ENCODE data around the gene GGACT.
A peak's percentile ranks its signal among the peaks of the same experiment; 100 is the strongest.
"Not testable (repeated sequence)": the region's sequence is repeated elsewhere in the genome, so short reads cannot be mapped to it uniquely, and the experiment has no call there.

The GGACT gene

GRCh38 chr13:100528353-100528752 lies 60.2 kb downstream of the GGACT start:
- DNase-seq = no peak

GRCh38 chr13:100527644-100528043 lies 60.9 kb downstream of the GGACT start:
- no peak for DNase-seq

DNA sequence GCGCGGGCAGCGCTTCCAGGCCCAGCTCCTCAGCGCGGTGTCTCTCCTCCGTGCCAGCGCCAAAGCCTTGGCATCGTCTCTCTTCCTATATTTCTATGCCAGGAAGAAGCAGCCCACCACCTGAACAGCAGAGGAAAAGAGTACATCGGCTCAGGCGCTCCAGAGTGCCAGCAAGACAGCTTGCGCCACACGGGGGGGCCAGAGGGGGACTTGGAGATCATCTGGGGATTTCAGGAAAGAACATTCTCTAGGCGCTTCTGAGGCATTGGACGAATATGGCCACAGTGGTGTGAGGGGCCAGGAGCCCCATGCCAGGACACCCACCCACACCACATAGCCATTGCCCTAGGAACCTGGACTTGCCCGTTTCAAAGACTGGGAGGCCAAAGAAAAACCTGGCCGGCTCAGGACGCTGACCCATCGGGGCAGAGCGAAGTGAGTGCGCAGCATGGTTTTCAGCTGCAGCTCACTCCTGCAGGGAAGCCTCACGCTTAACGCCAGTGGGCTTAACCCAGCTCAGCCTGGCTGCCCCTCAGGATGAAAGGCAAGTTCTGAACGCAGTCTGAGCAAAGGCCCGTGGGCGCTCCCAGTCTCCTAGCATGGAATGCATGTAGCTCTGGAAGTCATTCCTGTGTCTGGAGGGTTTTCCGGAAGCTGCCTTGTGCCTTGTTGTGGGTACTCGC lies 62.1 kb downstream of the GGACT start:
- DNase-seq = no peak

DNA sequence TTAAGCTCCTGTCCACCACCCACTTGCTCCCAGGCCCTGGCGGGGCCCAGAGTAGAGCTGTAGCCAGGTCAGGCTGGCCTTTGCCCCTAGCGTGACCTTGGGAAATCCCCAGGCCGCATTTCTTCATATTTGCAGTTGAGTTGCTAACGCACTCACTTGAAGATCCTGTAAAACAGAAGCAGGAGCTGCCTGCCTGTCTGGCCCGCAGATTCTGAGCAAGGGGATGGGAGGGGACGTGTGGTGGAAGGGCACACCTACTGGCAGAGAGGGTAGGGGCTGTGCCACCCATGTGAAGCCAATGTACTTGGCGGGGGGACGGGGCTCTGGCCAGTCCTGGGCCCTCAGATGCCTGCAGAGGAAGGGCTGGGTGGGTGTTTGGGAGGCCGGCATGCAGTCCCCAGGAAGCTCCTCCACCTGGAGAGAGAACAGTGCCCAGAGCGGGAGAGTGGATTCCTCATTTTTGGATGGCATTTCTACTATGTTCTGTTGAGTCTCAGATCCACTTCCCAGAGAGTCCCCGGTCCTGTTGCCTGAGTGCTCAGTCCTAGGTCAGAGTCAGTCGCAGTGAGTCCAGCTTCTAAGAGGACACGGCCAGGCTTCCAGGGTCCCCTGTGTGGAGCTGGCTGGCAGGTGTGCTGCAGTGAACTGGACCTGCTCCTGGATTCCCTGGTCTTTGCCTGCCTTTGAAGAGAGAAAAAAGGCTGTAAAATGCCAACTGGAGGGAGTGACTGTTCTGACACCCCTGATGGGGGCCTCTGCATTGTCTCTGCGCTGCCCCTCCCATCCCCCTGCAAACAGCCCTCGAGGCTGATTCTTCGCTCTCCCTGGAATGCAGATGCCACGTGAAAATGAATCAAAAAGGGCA lies 62.9 kb downstream of the GGACT start:
- no peak for DNase-seq

GRCh38 chr13:100524688-100525087 lies 63.9 kb downstream of the GGACT start:
- not testable (repeated sequence) for DNase-seq

- DNase-seq = no peak
These were observed 64.6 kb downstream of the GGACT start for GRCh38 chr13:100523981-100524386.

DNA sequence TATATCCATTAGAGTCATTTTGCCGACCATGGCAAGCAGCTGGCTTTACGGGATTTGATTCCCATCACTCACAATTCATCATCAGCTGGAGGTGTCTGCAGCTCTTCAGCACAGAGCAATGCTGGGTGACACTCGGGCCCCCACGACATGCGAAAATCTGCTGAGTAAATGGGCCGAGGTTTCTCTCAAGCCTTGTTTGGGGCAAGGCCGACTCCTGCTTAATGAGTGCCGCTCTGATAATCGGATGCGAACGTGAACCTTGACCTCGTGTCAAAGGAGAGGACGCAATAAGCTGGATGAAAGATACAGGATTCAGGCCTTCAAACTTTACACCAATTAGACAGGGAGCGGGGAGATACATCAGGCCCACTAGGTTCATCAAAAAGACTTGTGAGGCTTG lies 65.2 kb downstream of the GGACT start:
- DNase-seq = no peak

- no peak for DNase-seq
These were observed 65.8 kb downstream of the GGACT start for GRCh38 chr13:100522618-100523309.

GRCh38 chr13:100521851-100522617 lies 66.6 kb downstream of the GGACT start:
- DNase-seq = peak; percentile 25

DNA sequence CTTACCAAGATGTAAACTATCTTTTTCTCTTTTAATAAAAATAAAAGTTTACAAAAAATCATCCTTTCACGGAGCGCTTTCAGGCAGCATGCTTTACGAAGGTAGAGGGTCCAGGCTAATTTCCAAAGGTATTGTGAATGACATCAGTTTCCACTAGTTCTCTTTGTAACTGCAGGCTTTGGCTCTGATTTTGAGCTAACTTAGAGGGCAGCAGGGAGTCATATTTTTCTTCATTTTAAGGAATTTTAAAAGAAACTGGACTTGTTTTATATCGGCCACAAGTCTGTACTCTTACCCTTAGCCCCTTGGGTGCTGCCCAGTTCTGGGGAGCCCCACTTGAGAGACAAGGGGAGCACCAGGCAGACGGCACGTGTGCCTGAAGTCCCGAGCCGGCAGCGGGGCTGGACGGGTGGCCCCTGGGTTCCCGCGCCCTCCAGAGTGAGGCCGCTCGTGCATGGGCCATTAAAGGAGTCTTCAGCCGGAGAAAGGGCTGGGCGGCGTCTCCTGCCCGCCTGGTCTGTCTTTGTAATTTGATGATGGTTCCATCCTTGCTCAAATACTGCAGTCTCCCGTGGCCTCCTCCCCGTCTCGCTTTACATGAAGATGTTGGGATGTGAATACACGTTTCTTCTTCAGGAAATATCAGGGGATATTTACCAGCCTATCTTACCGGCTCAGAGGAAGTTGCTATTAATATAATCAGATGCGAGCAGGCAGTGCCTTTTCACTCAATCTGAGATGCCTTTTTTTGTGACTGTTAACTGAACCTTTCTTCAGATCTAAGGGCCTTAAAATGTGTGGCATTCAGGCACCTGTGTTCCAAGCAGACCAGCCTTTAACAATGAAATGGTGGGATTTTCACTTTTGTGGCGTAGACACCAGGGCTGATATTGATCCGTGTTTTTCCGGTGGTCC lies 67.4 kb downstream of the GGACT start:
- DNase-seq = peak; percentile 22

DNA sequence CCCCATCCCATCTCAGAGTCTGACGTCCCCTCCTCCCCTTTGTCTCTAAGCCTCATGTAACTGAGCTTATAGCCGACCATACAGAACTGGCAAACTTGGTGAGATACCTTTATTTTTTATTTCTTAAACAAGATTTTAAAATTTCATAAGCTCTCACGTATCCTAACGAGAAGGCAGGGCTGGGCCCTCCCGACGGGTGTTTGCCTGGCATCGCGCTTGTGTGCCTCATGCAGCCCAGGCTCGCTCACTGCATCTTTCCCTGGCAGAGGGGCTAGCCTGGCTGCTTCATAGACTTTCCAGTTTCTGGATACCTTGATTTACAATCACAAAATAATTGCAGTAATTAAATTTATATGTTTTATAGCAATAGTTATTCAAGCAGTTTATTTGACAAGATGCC lies 69.0 kb downstream of the GGACT start:
- DNase-seq = no peak

GRCh38 chr13:100518394-100519062 lies 70.1 kb downstream of the GGACT start:
- DNase-seq = no peak

- no peak for DNase-seq
These were observed 70.9 kb downstream of the GGACT start for GRCh38 chr13:100517728-100518127.

- DNase-seq = no peak
These were observed 71.5 kb downstream of the GGACT start for GRCh38 chr13:100517135-100517534.

DNA sequence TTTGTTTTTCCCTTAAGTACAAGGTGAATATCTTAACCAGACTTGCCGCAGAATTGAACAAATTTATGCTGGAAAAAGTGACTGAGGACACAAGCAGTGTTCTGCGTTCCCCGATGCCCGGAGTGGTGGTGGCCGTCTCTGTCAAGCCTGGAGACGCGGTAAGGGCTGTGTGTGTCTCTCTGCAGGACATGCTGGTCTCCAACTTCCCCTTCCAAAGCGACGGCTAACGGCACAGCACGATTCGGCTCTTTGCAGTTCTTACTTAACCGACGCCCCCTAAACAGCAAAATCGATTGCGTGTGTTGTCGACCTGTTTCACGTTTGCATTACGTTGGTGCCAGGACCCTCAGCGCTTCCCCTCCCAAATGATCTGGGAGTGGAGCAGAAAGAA lies 73.2 kb downstream of the GGACT start:
- no peak for DNase-seq

- DNase-seq = peak; percentile 18
These were observed 73.7 kb downstream of the GGACT start for GRCh38 chr13:100514788-100515409.

- DNase-seq = peak; percentile 30
These were observed 74.5 kb downstream of the GGACT start for GRCh38 chr13:100513987-100514670.

- DNase-seq = no peak
These were observed 75.4 kb downstream of the GGACT start for GRCh38 chr13:100513171-100513570.

GRCh38 chr13:100512422-100512821 lies 76.2 kb downstream of the GGACT start:
- DNase-seq = no peak

- DNase-seq = no peak
These were observed 77.1 kb downstream of the GGACT start for GRCh38 chr13:100511466-100511865.
